ENCODE measurements around the gene PMEL. TPM values are rescaled to one million over a fixed set of nuclear protein-coding genes. Genes with fewer than 3 reads are reported as not detected.
"Not testable (repeated sequence)": the region's sequence is repeated elsewhere in the genome, so short reads cannot be mapped to it uniquely, and the experiment has no call there.

PMEL gene
- total RNA-seq, 2 donors from 2014 or later: 3.4 to 3.8 TPM

GRCh38 chr12:55922126-55922525 is 43.7 kb downstream of the PMEL start:
- Histone ChIP-seq H3K27me3 (no peaks in the 10 kb centered on the region), H3K27ac (no peak overlapping the region), H3K9ac (ENCODE audit: low read depth in 2 of 2, low read length in 2 of 2) (no peak overlapping the region), H3K9me3 (no peaks in the 10 kb centered on the region), H3K36me3 (no peaks in the 10 kb centered on the region), H3K4me3 (no peak overlapping the region), H3K4me1 (no peaks in the 10 kb centered on the region)
- no peak for DNase-seq
- TF ChIP-seq, protein P1, sequence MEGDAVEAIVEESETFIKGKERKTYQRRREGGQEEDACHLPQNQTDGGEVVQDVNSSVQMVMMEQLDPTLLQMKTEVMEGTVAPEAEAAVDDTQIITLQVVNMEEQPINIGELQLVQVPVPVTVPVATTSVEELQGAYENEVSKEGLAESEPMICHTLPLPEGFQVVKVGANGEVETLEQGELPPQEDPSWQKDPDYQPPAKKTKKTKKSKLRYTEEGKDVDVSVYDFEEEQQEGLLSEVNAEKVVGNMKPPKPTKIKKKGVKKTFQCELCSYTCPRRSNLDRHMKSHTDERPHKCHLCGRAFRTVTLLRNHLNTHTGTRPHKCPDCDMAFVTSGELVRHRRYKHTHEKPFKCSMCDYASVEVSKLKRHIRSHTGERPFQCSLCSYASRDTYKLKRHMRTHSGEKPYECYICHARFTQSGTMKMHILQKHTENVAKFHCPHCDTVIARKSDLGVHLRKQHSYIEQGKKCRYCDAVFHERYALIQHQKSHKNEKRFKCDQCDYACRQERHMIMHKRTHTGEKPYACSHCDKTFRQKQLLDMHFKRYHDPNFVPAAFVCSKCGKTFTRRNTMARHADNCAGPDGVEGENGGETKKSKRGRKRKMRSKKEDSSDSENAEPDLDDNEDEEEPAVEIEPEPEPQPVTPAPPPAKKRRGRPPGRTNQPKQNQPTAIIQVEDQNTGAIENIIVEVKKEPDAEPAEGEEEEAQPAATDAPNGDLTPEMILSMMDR (IDR thresholded peaks at IDR 0.05): no peak
- intact Hi-C loops (cut with DNase I): no loop called here

DNA sequence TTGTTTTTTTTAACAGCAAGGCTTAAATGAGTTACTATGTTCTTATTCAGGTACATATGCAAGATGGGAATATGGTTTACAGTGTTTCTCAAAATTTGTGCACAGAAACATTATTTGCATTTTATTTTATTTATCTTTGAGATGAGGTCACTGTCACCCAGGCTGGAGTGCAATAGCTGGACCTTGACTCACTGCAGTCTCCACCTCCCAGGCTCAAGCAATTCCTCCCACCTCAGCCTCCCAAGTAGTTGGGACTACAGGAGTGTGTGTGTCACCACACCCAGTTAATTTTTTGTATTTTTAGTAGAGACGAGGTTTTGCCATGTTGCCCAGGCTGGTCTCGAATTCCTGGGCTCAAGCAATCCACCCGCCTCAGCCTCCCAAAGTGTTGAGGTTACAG is 46.8 kb downstream of the PMEL start:
- H3K4me3 ChIP-seq; intact Hi-C loops (cut with DNase I); H3K4me1 ChIP-seq: not testable (repeated sequence)

GRCh38 chr12:55915482-55915859 is 50.4 kb downstream of the PMEL start:
- Histone ChIP-seq H3K27me3 (no peaks in the 10 kb centered on the region), H3K4me1 (no peaks in the 10 kb centered on the region), H3K4me3 (no peak overlapping the region), H3K36me3 (no peaks in the 10 kb centered on the region), H3K9me3 (no peaks in the 10 kb centered on the region), H3K9ac (ENCODE audit: low read depth in 2 of 2, low read length in 2 of 2) (no peak overlapping the region), H3K27ac (no peak overlapping the region)
- intact Hi-C loops (cut with DNase I): no loop called here
- no peak for DNase-seq
- TF ChIP-seq, protein P1 (IDR thresholded peaks at IDR 0.05): no peak

More for the DNA sequence above, 46.8 kb downstream of the PMEL start:
- not testable (repeated sequence) for H3K36me3 ChIP-seq; H3K27ac ChIP-seq; H3K9me3 ChIP-seq; H3K27me3 ChIP-seq; DNase-seq; H3K9ac ChIP-seq (ENCODE audit: low read depth in 2 of 2, low read length in 2 of 2)

GRCh38 chr12:55912908-55913307 is 52.9 kb downstream of the PMEL start:
- Histone ChIP-seq H3K27me3 (no peaks in the 10 kb centered on the region), H3K4me1 (no peaks in the 10 kb centered on the region), H3K27ac (no peak overlapping the region), H3K36me3 (no peaks in the 10 kb centered on the region), H3K4me3 (no peak overlapping the region), H3K9ac (ENCODE audit: low read depth in 2 of 2, low read length in 2 of 2) (no peak overlapping the region), H3K9me3 (no peaks in the 10 kb centered on the region)
- TF ChIP-seq, protein P1 (IDR thresholded peaks at IDR 0.05): no peak
- intact Hi-C loops (cut with DNase I): no loop called here
- DNase-seq: no peak

DNA sequence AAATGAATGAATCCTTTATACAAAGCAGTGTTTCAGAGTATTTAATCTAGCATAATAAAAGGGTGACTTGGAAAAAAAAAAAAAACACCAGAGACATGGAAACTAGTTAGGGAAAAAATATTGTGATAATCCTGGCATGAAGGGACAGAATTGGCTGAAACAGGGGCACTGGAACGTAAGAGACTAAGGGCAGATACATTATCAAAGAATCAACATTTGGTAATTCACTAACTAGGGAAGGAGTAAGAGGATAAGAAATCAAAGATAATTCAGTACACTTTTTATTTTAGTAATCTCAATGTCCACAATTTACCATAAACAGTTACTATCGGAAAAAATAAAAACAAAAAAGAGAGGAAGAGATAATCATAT is 56.3 kb downstream of the PMEL start:
- H3K9ac ChIP-seq (ENCODE audit: low read depth in 2 of 2, low read length in 2 of 2): no peak overlapping the region
- no peak overlapping the region for H3K27ac ChIP-seq
- H3K9me3 ChIP-seq: no peaks in the 10 kb centered on the region
- intact Hi-C loops (cut with DNase I): no loop called here
- no peak for DNase-seq
- no peak overlapping the region for H3K4me3 ChIP-seq
- no peaks in the 10 kb centered on the region for H3K27me3 ChIP-seq
- no peaks in the 10 kb centered on the region for H3K36me3 ChIP-seq
- TF ChIP-seq, protein P1 (IDR thresholded peaks at IDR 0.05): no peak
- no peaks in the 10 kb centered on the region for H3K4me1 ChIP-seq

- no peaks in the 10 kb centered on the region for H3K27me3 ChIP-seq
- intact Hi-C loops (cut with DNase I): no loop called here
- no peak overlapping the region for H3K9ac ChIP-seq (ENCODE audit: low read depth in 2 of 2, low read length in 2 of 2)
- no peaks in the 10 kb centered on the region for H3K36me3 ChIP-seq
- H3K4me1 ChIP-seq: no peaks in the 10 kb centered on the region
- no peak for DNase-seq
- no peak overlapping the region for H3K4me3 ChIP-seq
- no peak overlapping the region for H3K27ac ChIP-seq
- TF ChIP-seq, protein P1 (IDR thresholded peaks at IDR 0.05): no peak
- no peaks in the 10 kb centered on the region for H3K9me3 ChIP-seq
Observed at GRCh38 chr12:55908726-55909512, 56.9 kb downstream of the PMEL start.

Data from colonic mucosa (tissue), 4 donors.